Upper lobe of left lung (tissue), 4 donors: ENCODE measurements around the gene EXOC6.

Experiments used
- POLR2AphosphoS5 ChIP-seq, 2 donors: sonication (generic); formaldehyde crosslinking; IDR thresholded peaks; one replicate each; pipeline ENCODE4 v1.5.1; 2017; ENCODE audit warnings: antibody characterized with exemption in 2 of 2
- TF ChIP-seq, protein P1 (sequence below), 6 experiments: fragments of 450-650 bp in 4 of 6; fragments of 200-600 bp in 2 of 6; sonication (generic) in 2 of 6; IDR thresholded peaks; one replicate each; pipeline ENCODE4 v1.5.1; 2016 to 2019; ENCODE audit warnings: antibody characterized with exemption in 6 of 6

DNA sequence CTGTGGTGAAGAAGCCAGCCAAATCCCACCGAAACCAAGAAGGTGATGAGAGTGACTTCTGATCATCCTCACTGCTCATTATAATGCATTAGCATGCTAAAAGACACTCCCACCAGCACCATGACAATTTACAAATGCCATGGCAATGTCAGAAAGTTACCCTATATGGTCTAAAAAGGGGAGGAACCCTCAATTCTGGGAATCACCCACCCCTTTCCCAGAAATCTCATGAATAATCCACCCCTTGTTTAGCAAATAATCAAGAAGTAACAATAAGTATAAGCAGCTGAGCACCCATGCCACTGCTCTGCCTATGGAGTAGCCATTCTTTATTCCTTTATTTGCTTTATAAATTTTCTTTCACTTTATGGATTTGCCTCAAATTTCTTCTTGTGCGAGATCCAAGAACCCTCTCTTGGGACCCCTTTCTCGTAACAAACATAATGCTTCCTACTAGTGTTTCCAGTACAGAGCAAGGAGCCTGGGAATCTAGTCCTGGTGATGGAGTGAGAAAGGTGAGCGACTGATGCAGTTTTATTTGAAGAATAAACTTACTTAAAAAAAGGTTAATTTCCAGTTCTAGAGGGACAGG is 18.4 kb upstream of the EXOC6 start:
- TF ChIP-seq, protein P1, sequence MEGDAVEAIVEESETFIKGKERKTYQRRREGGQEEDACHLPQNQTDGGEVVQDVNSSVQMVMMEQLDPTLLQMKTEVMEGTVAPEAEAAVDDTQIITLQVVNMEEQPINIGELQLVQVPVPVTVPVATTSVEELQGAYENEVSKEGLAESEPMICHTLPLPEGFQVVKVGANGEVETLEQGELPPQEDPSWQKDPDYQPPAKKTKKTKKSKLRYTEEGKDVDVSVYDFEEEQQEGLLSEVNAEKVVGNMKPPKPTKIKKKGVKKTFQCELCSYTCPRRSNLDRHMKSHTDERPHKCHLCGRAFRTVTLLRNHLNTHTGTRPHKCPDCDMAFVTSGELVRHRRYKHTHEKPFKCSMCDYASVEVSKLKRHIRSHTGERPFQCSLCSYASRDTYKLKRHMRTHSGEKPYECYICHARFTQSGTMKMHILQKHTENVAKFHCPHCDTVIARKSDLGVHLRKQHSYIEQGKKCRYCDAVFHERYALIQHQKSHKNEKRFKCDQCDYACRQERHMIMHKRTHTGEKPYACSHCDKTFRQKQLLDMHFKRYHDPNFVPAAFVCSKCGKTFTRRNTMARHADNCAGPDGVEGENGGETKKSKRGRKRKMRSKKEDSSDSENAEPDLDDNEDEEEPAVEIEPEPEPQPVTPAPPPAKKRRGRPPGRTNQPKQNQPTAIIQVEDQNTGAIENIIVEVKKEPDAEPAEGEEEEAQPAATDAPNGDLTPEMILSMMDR (IDR thresholded peaks at IDR 0.05) = no peak
- no peak for TF ChIP-seq POLR2AphosphoS5 (IDR thresholded peaks at IDR 0.05)
